GM12878 (cell line): ENCODE data around the gene RHEB. TPM values are rescaled to one million over a fixed set of nuclear protein-coding genes. Genes with fewer than 3 reads are reported as not detected.

Experiments used
- ATAC-seq: fragments of 200-7000 bp; cut with Tn5 transposase; 3 replicates; pipeline ENCODE4 v1.9.1; 2020; ENCODE audit warnings: mild to moderate bottlenecking, moderate library complexity
- BruUV-seq: library from RNA; stranded (reverse); fragments of 400-500 nt; replicated peaks from 2 replicates; lab custom pipeline; 2021; lab: Mats Ljungman, UMichigan
- CTCF ChIA-PET: fragments of 300-600 bp; sonication (Branson Sonifier 250); formaldehyde crosslinking; extraction: SDS; loops from one replicate; lab custom pipeline; 2021; ENCODE audit warnings: inconsistent platforms; lab: Yijun Ruan, JAX
- POLR2A ChIA-PET: fragments of 350-600 bp; formaldehyde crosslinking; extraction: SDS; loops from one replicate; lab custom pipeline; 2021; ENCODE audit warnings: inconsistent platforms; lab: Charles Lee
- RAD21 ChIA-PET: fragments of 300-600 bp; sonication (Branson Sonifier 250); formaldehyde crosslinking; loops from one replicate; lab custom pipeline; 2023; ENCODE audit warnings: antibody characterized with exemption; ENCODE audit not compliant: unreplicated experiment; lab: Charles Lee
- SMC1A ChIA-PET: fragments of 300-600 bp; sonication (Branson Sonifier 250); formaldehyde crosslinking; loops from one replicate; lab custom pipeline; 2023; ENCODE audit not compliant: unreplicated experiment, uncharacterized antibody; lab: Charles Lee
- DNase-seq: peaks from one replicate; pipeline ENCODE4 v3.0.0-alpha.2; 2011; ENCODE audit warnings: low read depth, low spot score
- FAIRE-seq: peaks from 3 replicates; lab custom pipeline; 2011; peaks lifted over from hg19 to GRCh38; lab: Jason Lieb, UNC
- H2AFZ ChIP-seq: 2 replicates; pipeline ENCODE4 v1.6.0; 2011; ENCODE audit warnings: low read depth, low read length, control low read depth; ENCODE audit not compliant: control insufficient read depth
- H3K27ac ChIP-seq: 2 replicates; pipeline ENCODE4 v1.5.1; 2011; ENCODE audit warnings: control low read depth; ENCODE audit not compliant: control insufficient read depth, insufficient read depth
- H3K27me3 ChIP-seq, 2 experiments: replicated peaks in 1 of 2; 2 replicates each; pipeline versions ENCODE4 v1.6.0 to v1.6.1; 2011; ENCODE audit warnings: low read length in 1 of 2; ENCODE audit not compliant: control insufficient read depth in 2 of 2, insufficient read depth in 2 of 2
- H3K36me3 ChIP-seq, 2 experiments: 2 replicates each; pipeline ENCODE4 v1.5.1; 2011; ENCODE audit warnings: low read length in 1 of 2; ENCODE audit not compliant: control insufficient read depth in 2 of 2, insufficient read depth in 2 of 2
- H3K4me1 ChIP-seq: 2 replicates; pipeline ENCODE4 v1.6.1; 2011; ENCODE audit warnings: mild to moderate bottlenecking, low read length, moderate library complexity, mixed read lengths; ENCODE audit not compliant: control insufficient read depth, insufficient read depth
- H3K4me2 ChIP-seq: 2 replicates; pipeline ENCODE4 v1.6.0; 2011; ENCODE audit warnings: control low read depth; ENCODE audit not compliant: control insufficient read depth, insufficient read depth
- H3K4me3 ChIP-seq: fragments of 200-600 bp; sonication (generic); 2 replicates; pipeline ENCODE4 v1.5.1; 2016
- H3K79me2 ChIP-seq: 2 replicates; pipeline ENCODE4 v1.6.0; 2011; ENCODE audit warnings: low read length; ENCODE audit not compliant: control insufficient read depth, insufficient read depth
- H3K9ac ChIP-seq: 2 replicates; pipeline ENCODE4 v1.8.0; 2011; ENCODE audit warnings: low read length, control low read depth, mixed read lengths; ENCODE audit not compliant: control insufficient read depth, insufficient read depth
- H3K9me3 ChIP-seq: replicated peaks from 3 replicates; pipeline ENCODE4 v1.5.1; 2011; ENCODE audit warnings: mild to moderate bottlenecking, low read length; ENCODE audit not compliant: control insufficient read depth, insufficient read depth
- H4K20me1 ChIP-seq: 2 replicates; pipeline ENCODE4 v1.6.0; 2011; ENCODE audit not compliant: control insufficient read depth, insufficient read depth
- CBX3 ChIP-seq: fragments of 200-600 bp; sonication (generic); IDR thresholded peaks from 2 replicates; pipeline ENCODE4 v1.6.1; 2016; ENCODE audit warnings: low read depth, borderline replicate concordance
- NFYB ChIP-seq: IDR thresholded peaks from 2 replicates; pipeline ENCODE4 v1.6.1; 2011; ENCODE audit warnings: low read depth, mild to moderate bottlenecking, low read length, improper control_type of control experiment, moderate library complexity; ENCODE audit not compliant: insufficient read depth
- NRF1 ChIP-seq: conservative IDR thresholded peaks from 2 replicates; pipeline ENCODE4 v1.6.1; 2011; ENCODE audit warnings: mild to moderate bottlenecking, low read depth, low read length, improper control_type of control experiment
- YBX1 ChIP-seq: fragments of 450-650 bp; IDR thresholded peaks from 2 replicates; pipeline ENCODE4 v1.6.1; 2016; ENCODE audit warnings: antibody characterized with exemption
- ZNF207 ChIP-seq: fragments of 450-650 bp; IDR thresholded peaks from 2 replicates; pipeline ENCODE4 v1.6.1; 2014; ENCODE audit warnings: antibody characterized with exemption, mild to moderate bottlenecking, borderline replicate concordance
- ZNF217 ChIP-seq: fragments of 450-650 bp; IDR thresholded peaks from 2 replicates; pipeline ENCODE4 v1.6.1; 2017; ENCODE audit warnings: antibody characterized with exemption, mild to moderate bottlenecking
- ZZZ3 ChIP-seq: IDR thresholded peaks from 2 replicates; pipeline ENCODE4 v1.6.1; 2011; ENCODE audit warnings: low read depth; ENCODE audit not compliant: control insufficient read depth, insufficient read length
- WGBS: methylation state at CpG from one replicate; pipeline ENCODE4 v1.1.6; 2016; ENCODE audit warnings: low lambda C conversion rate; ENCODE audit not compliant: insufficient replicate concordance, insufficient coverage; ENCODE audit errors: missing lambda C conversion rate; 5-methylcytosine and 5-hydroxymethylcytosine counted together
- in situ Hi-C: fragments of 300-500 bp; cut with MboI; formaldehyde crosslinking; loops from 9 replicates; pipeline ENCODE4 v1.14.3; 2018; ENCODE audit warnings: mixed read lengths
- intact Hi-C: fragments of 100-400 bp; cut with micrococcal nuclease; formaldehyde crosslinking; loops from one replicate; pipeline ENCODE4 v1.14.2; 2022; ENCODE audit not compliant: unreplicated experiment
- polyA plus RNA-seq, 11 experiments: library from polyadenylated mRNA; depleted of rRNA in 4 of 11; unstranded in 6 of 11; stranded (reverse) in 5 of 11; fragments of >200 nt; fragmentation: Nextera tagmentation in 4 of 11; fragmentation: Illumina TruSeq in 1 of 11; extraction: Ambion mirVana in 4 of 11; extraction: Trizol in 1 of 11; gene quantifications; 1 replicate in 1 of 11; 2 replicates in 10 of 11; pipeline versions ENCODE4 v1.2.1 to v1.2.3, GENCODE V29; 2011 to 2016; ENCODE audit warnings: inconsistent platforms in 2 of 11, missing spikeins in 2 of 11, low read depth in 1 of 11
- total RNA-seq, 4 experiments: library from RNA; depleted of rRNA in 3 of 4; stranded (reverse); fragments of >200 nt in 3 of 4; fragmentation: Illumina TruSeq in 1 of 4; extraction: Trizol in 1 of 4; gene quantifications; 2 replicates each; pipeline versions ENCODE4 v1.2.1 to v1.2.3, GENCODE V29; 2013 to 2021
- TF ChIP-seq, protein P1 (sequence below): IDR thresholded peaks from 2 replicates; pipeline ENCODE4 v1.6.1; 2012; ENCODE audit warnings: mild to moderate bottlenecking, low read depth, low read length
- TF ChIP-seq, protein P2 (sequence below): IDR thresholded peaks from 2 replicates; pipeline ENCODE4 v1.6.1; 2011; ENCODE audit warnings: low read depth, mild to moderate bottlenecking, low read length, moderate library complexity, borderline replicate concordance; ENCODE audit errors: extremely low read depth
- TF ChIP-seq, protein P3 (sequence below): fragments of 450-650 bp; conservative IDR thresholded peaks from 2 replicates; pipeline ENCODE4 v1.6.1; 2017; ENCODE audit warnings: mild to moderate bottlenecking, moderate library complexity
- TF ChIP-seq, protein P4 (sequence below): fragments of 150-350 bp; IDR thresholded peaks from 2 replicates; pipeline ENCODE4 v1.6.1; 2016; ENCODE audit warnings: low read depth, low read length

Gene RHEB
- total and polyA plus RNA-seq, 10 of the 15 experiments (the other 5 are each of a cell fraction or from before 2014, with no cell fraction given), result 6.2 to 67.8 (median 38.0) TPM

DNA sequence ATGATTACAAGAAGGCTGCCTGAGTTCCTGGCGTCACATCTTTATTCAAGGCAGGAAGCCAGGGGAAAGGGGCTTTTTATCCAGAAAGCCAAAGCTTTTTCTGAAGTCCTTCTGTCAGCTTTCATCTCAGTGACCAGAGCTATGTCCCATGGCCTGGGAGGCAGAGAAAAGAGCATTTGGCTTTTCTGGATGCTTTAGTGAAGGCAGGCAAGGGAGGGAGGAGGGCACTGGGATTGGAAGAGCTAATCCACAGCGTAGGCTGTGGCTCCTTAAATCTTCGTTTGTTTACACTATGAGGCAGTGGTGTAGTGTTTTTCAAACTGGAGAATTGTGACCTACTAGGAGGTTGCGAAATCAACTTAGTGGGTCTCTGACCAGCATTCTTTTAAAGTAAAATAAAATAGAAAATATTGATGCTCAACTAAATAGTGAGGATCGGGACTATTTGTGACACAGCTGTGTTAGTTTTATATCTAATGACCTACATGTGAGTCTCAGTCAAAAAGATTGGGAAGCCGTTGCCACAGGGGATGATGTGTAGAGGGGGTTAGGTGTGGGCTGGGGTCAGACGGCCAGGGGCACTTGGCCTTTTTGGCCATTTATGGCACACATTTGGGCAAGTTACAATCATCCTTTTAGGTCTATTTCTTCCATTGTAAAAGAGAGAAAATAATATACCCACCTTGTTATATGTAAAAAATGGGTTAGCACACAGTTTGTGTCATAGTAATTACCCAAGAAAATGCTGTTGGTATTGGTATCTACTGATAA, 93.8 kb downstream of the RHEB start:
- Histone ChIP-seq H3K36me3 (no peaks in the 10 kb centered on the region), H3K4me2 (no peak overlapping the region), H3K9ac (no peak overlapping the region), H3K4me1 (peaks cover 14% of the 10 kb centered on the region), H3K27me3 (no peaks in the 10 kb centered on the region; a peak in 1 of 4 replicates), H3K9me3 (peaks cover 3% of the 10 kb centered on the region), H4K20me1 (no peaks in the 10 kb centered on the region), H3K4me3 (no peak overlapping the region), H3K27ac (no peak overlapping the region), H3K79me2 (no peaks in the 10 kb centered on the region), H2AFZ (no peak overlapping the region)
- ATAC-seq (no peak), DNase-seq (no peak), FAIRE-seq (no peak)
- intact Hi-C loops (no loop called here), in situ Hi-C loops (no loop called here)
- no TSS peak for BruUV-seq
- ChIA-PET CTCF (no interaction called here), SMC1A (no interaction called here), POLR2A (no interaction called here), RAD21 (no interaction called here)
- WGBS, result 57% methylated on average over 7 of the region's 7 CpGs
- TF ChIP-seq YBX1, result no peak
- TF ChIP-seq, protein P1, sequence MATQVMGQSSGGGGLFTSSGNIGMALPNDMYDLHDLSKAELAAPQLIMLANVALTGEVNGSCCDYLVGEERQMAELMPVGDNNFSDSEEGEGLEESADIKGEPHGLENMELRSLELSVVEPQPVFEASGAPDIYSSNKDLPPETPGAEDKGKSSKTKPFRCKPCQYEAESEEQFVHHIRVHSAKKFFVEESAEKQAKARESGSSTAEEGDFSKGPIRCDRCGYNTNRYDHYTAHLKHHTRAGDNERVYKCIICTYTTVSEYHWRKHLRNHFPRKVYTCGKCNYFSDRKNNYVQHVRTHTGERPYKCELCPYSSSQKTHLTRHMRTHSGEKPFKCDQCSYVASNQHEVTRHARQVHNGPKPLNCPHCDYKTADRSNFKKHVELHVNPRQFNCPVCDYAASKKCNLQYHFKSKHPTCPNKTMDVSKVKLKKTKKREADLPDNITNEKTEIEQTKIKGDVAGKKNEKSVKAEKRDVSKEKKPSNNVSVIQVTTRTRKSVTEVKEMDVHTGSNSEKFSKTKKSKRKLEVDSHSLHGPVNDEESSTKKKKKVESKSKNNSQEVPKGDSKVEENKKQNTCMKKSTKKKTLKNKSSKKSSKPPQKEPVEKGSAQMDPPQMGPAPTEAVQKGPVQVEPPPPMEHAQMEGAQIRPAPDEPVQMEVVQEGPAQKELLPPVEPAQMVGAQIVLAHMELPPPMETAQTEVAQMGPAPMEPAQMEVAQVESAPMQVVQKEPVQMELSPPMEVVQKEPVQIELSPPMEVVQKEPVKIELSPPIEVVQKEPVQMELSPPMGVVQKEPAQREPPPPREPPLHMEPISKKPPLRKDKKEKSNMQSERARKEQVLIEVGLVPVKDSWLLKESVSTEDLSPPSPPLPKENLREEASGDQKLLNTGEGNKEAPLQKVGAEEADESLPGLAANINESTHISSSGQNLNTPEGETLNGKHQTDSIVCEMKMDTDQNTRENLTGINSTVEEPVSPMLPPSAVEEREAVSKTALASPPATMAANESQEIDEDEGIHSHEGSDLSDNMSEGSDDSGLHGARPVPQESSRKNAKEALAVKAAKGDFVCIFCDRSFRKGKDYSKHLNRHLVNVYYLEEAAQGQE, result no peak
- TF ChIP-seq, protein P2, sequence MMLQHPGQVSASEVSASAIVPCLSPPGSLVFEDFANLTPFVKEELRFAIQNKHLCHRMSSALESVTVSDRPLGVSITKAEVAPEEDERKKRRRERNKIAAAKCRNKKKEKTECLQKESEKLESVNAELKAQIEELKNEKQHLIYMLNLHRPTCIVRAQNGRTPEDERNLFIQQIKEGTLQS, result no peak
- TF ChIP-seq ZNF217, result no peak
- TF ChIP-seq NFYB, result no peak
- no peak for TF ChIP-seq ZNF207
- TF ChIP-seq, protein P3, sequence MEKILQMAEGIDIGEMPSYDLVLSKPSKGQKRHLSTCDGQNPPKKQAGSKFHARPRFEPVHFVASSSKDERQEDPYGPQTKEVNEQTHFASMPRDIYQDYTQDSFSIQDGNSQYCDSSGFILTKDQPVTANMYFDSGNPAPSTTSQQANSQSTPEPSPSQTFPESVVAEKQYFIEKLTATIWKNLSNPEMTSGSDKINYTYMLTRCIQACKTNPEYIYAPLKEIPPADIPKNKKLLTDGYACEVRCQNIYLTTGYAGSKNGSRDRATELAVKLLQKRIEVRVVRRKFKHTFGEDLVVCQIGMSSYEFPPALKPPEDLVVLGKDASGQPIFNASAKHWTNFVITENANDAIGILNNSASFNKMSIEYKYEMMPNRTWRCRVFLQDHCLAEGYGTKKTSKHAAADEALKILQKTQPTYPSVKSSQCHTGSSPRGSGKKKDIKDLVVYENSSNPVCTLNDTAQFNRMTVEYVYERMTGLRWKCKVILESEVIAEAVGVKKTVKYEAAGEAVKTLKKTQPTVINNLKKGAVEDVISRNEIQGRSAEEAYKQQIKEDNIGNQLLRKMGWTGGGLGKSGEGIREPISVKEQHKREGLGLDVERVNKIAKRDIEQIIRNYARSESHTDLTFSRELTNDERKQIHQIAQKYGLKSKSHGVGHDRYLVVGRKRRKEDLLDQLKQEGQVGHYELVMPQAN, result no peak
- TF ChIP-seq ZZZ3, result no peak
- TF ChIP-seq NRF1, result no peak
- TF ChIP-seq, protein P4, sequence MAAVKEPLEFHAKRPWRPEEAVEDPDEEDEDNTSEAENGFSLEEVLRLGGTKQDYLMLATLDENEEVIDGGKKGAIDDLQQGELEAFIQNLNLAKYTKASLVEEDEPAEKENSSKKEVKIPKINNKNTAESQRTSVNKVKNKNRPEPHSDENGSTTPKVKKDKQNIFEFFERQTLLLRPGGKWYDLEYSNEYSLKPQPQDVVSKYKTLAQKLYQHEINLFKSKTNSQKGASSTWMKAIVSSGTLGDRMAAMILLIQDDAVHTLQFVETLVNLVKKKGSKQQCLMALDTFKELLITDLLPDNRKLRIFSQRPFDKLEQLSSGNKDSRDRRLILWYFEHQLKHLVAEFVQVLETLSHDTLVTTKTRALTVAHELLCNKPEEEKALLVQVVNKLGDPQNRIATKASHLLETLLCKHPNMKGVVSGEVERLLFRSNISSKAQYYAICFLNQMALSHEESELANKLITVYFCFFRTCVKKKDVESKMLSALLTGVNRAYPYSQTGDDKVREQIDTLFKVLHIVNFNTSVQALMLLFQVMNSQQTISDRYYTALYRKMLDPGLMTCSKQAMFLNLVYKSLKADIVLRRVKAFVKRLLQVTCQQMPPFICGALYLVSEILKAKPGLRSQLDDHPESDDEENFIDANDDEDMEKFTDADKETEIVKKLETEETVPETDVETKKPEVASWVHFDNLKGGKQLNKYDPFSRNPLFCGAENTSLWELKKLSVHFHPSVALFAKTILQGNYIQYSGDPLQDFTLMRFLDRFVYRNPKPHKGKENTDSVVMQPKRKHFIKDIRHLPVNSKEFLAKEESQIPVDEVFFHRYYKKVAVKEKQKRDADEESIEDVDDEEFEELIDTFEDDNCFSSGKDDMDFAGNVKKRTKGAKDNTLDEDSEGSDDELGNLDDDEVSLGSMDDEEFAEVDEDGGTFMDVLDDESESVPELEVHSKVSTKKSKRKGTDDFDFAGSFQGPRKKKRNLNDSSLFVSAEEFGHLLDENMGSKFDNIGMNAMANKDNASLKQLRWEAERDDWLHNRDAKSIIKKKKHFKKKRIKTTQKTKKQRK, result no peak
- TF ChIP-seq CBX3, result no peak
